Osteocyte (in vitro differentiated cells): ENCODE measurements around the gene FZD1. TPM values are rescaled to one million over a fixed set of nuclear protein-coding genes. Genes with fewer than 3 reads are reported as not detected.

Experiments used
- DNase-seq: peaks from one replicate; pipeline ENCODE4 v3.0.0; 2021; ENCODE audit warnings: mixed read lengths; ENCODE audit not compliant: unreplicated experiment; ENCODE audit errors: extremely low spot score
- H3K27ac Mint-ChIP-seq: one replicate; pipeline ENCODE4 v1.8.0; 2021; ENCODE audit warnings: mild to moderate bottlenecking, mixed read lengths; ENCODE audit not compliant: unreplicated experiment
- H3K27me3 Mint-ChIP-seq: one replicate; pipeline ENCODE4 v1.8.0; 2021; ENCODE audit warnings: mixed read lengths; ENCODE audit not compliant: unreplicated experiment
- H3K36me3 Mint-ChIP-seq: one replicate; pipeline ENCODE4 v1.8.0; 2021; ENCODE audit warnings: mixed read lengths; ENCODE audit not compliant: unreplicated experiment
- H3K4me1 Mint-ChIP-seq: one replicate; pipeline ENCODE4 v1.8.0; 2021; ENCODE audit warnings: mixed read lengths; ENCODE audit not compliant: unreplicated experiment
- H3K4me3 Mint-ChIP-seq: one replicate; pipeline ENCODE4 v1.8.0; 2021; ENCODE audit warnings: mild to moderate bottlenecking, moderate library complexity, mixed read lengths; ENCODE audit not compliant: unreplicated experiment
- H3K9me3 Mint-ChIP-seq: one replicate; pipeline ENCODE4 v1.8.0; 2021; ENCODE audit warnings: mixed read lengths; ENCODE audit not compliant: unreplicated experiment
- total RNA-seq: library from RNA; stranded (reverse); gene quantifications from 2 replicates; pipeline ENCODE4 v1.2.1, GENCODE V29; 2021
- TF ChIP-seq, protein P1 (sequence below): fragments of 200-600 bp; sonication (generic); IDR thresholded peaks from 2 replicates; pipeline ENCODE4 v1.5.0; 2021; ENCODE audit warnings: antibody characterized with exemption, mild to moderate bottlenecking, moderate library complexity

Gene FZD1
- total RNA-seq, 1 donor from 2014 or later, result 19.4 TPM

DNA sequence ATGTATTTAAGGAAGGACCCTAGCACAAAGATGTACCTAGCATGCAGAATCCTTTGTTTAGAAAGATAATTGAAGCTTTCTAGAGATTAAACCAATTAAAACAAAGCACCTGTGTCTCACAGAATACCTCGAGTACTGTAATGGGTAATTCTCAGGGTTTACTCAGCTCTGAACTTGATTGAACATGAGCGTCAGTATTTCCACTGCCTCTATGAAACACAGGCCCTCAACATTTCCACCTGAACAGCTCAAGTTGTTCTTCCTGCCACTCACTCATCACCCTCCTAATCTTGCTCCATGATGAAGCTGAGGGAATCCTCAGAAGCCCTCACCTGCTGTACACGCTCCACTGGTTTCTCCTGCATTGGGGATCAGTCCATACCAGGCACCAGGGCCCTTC lies 33.7 kb upstream of the FZD1 start:
- H3K36me3 Mint-ChIP-seq, result no peaks in the 10 kb centered on the region

DNA sequence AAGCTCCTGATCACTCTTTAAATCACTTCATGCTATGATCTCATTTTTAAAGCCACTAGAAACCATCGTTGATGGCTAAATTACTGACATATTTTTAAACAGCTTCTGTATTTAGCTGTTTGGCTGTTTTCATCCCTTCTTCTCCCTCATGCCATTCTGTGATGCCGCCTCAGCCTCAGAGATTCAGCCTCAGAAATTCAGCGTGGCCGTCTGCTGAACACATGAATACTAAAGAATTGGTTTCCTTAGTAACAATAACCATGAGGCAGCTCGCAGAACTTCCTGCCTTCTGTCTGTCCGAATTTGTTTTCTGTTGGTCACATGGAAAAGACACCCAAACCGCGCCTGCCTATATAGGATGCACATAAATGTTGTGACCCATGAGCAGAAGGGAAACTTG lies 31.0 kb upstream of the FZD1 start:
- Mint-ChIP-seq H3K9me3 (no peaks in the 10 kb centered on the region), H3K27me3 (no peaks in the 10 kb centered on the region), H3K36me3 (no peaks in the 10 kb centered on the region), H3K27ac (no peak overlapping the region), H3K4me1 (peaks cover 8% of the 10 kb centered on the region), H3K4me3 (no peak overlapping the region)
- no peak for DNase-seq
- TF ChIP-seq, protein P1, sequence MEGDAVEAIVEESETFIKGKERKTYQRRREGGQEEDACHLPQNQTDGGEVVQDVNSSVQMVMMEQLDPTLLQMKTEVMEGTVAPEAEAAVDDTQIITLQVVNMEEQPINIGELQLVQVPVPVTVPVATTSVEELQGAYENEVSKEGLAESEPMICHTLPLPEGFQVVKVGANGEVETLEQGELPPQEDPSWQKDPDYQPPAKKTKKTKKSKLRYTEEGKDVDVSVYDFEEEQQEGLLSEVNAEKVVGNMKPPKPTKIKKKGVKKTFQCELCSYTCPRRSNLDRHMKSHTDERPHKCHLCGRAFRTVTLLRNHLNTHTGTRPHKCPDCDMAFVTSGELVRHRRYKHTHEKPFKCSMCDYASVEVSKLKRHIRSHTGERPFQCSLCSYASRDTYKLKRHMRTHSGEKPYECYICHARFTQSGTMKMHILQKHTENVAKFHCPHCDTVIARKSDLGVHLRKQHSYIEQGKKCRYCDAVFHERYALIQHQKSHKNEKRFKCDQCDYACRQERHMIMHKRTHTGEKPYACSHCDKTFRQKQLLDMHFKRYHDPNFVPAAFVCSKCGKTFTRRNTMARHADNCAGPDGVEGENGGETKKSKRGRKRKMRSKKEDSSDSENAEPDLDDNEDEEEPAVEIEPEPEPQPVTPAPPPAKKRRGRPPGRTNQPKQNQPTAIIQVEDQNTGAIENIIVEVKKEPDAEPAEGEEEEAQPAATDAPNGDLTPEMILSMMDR, result no peak

More for the DNA sequence above, 33.7 kb upstream of the FZD1 start:
- TF ChIP-seq, protein P1, result no peak
- H3K9me3 Mint-ChIP-seq, result peaks cover 10% of the 10 kb centered on the region
- H3K27me3 Mint-ChIP-seq, result no peaks in the 10 kb centered on the region
- H3K4me1 Mint-ChIP-seq, result peaks cover 12% of the 10 kb centered on the region
- DNase-seq, result no peak
- H3K27ac Mint-ChIP-seq, result no peak overlapping the region
- H3K4me3 Mint-ChIP-seq, result no peak overlapping the region

DNA sequence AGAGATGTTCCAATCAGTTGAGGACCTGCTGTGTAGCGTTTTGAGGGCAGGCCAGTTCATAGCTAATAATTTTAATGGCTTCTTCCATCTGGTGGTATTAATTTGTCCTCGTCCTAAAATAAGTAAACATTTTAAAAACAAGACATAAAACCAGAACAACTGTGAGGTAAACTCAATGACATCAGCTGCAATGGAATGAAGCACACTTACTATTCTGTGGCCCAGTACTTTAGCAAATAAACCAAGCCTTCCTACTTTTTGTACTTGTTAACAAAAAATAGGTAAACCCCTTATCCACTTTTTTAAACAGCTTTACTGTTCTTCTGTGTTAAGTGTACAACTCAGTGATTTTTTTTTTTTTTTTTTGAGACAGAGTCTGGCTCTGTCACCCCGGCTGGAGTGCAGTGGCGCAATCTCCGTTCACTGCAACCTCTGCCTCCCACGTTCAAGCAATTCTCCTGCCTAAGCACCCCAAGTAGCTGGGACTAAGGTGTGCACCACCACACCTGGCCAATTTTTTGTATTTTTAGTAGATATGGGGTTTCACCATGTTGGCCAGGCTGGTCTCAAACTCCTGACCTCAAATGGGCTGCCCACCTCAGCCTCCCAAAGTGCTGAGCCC lies 28.9 kb upstream of the FZD1 start:
- DNase-seq, result no peak
- Mint-ChIP-seq H3K4me1 (peaks cover 14% of the 10 kb centered on the region), H3K27me3 (no peaks in the 10 kb centered on the region), H3K9me3 (no peaks in the 10 kb centered on the region), H3K36me3 (no peaks in the 10 kb centered on the region), H3K27ac (no peak overlapping the region), H3K4me3 (no peak overlapping the region)
- TF ChIP-seq, protein P1, result no peak

- TF ChIP-seq, protein P1, result no peak
- Mint-ChIP-seq H3K36me3 (no peaks in the 10 kb centered on the region), H3K27ac (peak overlapping the region; percentile 72), H3K27me3 (no peaks in the 10 kb centered on the region), H3K9me3 (no peaks in the 10 kb centered on the region), H3K4me3 (no peak overlapping the region), H3K4me1 (peaks cover 31% of the 10 kb centered on the region)
- no peak for DNase-seq
Observed at GRCh38 chr7:91239171-91239604, 25.0 kb upstream of the FZD1 start.

DNA sequence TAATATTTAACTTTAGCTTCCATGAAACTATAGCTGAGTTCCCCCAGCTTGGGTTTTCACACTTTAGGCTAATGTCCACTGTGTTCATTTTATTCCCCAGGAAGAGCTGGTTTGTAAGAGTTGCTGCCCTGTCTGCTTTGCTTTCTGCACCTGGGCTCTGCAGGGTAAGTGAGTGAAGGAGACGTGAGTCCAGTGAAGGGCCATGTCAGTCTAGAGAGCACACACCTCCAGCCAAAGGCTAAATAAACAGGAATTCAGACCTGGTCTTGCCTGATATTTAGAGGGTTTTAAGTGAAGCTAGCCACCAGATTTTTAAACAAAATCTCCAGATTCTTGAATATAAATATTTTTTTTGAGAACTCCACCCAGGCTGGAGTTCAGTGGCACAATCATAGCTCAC lies 24.5 kb upstream of the FZD1 start:
- TF ChIP-seq, protein P1, result no peak
- no peaks in the 10 kb centered on the region for H3K27me3 Mint-ChIP-seq
- peaks cover 35% of the 10 kb centered on the region for H3K4me1 Mint-ChIP-seq
- H3K4me3 Mint-ChIP-seq, result no peak overlapping the region
- no peaks in the 10 kb centered on the region for H3K36me3 Mint-ChIP-seq
- peak overlapping the region; percentile 53 for H3K27ac Mint-ChIP-seq
- DNase-seq, result no peak
- H3K9me3 Mint-ChIP-seq, result no peaks in the 10 kb centered on the region
